ENCODE data around the gene ALDH9A1. TPM values are rescaled to one million over a fixed set of nuclear protein-coding genes. Genes with fewer than 3 reads are reported as not detected.
"Not testable (repeated sequence)": the region's sequence is repeated elsewhere in the genome, so short reads cannot be mapped to it uniquely, and the experiment has no call there.

The ALDH9A1 gene
- total RNA-seq, 4 donors from 2014 or later: 42.6 to 73.1 (median 66.1) TPM

DNA sequence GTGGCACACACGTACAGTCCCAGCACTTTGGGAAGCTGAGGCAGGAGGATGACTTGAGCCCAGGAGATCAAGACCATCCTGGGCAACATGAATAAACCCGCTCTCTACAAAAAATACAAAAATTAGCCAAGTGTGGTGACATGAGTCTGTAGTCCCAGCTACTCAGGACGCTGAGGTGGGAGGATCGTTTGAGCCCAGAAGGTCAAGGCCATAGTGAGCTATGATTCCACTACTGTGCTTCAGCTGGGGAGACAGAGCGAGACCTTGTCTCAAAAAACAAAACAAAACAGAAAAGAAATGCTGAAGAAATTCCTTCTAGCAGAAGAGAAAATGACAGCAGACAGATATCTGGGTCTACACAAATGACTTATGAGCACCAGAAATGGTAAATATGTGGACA lies 10.3 kb downstream of the ALDH9A1 start:
- Histone ChIP-seq H3K4me3 (no peak overlapping the region), H3K9me3 (no peaks in the 10 kb centered on the region), H3K36me3 (peaks cover 4 to 36% (median 10%) of the 10 kb centered on the region in 4 donors), H3K27ac (replicated peaks in 1 of 4) (no peak overlapping the region), H3K4me1 (peaks cover 0 to 13% (median 5%) of the 10 kb centered on the region in 4 donors), H3K27me3 (no peaks in the 10 kb centered on the region)
- WGBS: 100% methylated on average over 5 of the region's 5 CpGs
- intact Hi-C loops (cut with DNase I): no loop called here
- no peak for DNase-seq (ENCODE audit: extremely low spot score)
- TF ChIP-seq, protein P1, sequence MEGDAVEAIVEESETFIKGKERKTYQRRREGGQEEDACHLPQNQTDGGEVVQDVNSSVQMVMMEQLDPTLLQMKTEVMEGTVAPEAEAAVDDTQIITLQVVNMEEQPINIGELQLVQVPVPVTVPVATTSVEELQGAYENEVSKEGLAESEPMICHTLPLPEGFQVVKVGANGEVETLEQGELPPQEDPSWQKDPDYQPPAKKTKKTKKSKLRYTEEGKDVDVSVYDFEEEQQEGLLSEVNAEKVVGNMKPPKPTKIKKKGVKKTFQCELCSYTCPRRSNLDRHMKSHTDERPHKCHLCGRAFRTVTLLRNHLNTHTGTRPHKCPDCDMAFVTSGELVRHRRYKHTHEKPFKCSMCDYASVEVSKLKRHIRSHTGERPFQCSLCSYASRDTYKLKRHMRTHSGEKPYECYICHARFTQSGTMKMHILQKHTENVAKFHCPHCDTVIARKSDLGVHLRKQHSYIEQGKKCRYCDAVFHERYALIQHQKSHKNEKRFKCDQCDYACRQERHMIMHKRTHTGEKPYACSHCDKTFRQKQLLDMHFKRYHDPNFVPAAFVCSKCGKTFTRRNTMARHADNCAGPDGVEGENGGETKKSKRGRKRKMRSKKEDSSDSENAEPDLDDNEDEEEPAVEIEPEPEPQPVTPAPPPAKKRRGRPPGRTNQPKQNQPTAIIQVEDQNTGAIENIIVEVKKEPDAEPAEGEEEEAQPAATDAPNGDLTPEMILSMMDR (IDR thresholded peaks at IDR 0.05): no peak
- no peak for TF ChIP-seq EP300 (IDR thresholded peaks at IDR 0.05)
- TF ChIP-seq POLR2A (IDR thresholded peaks at IDR 0.05; ENCODE audit: low read depth): no peak
- no peak for TF ChIP-seq POLR2AphosphoS5 (IDR thresholded peaks at IDR 0.05)

GRCh38 chr1:165686971-165687433 lies 11.4 kb downstream of the ALDH9A1 start:
- Histone ChIP-seq H3K4me1 (peaks cover 0 to 13% (median 5%) of the 10 kb centered on the region in 4 donors), H3K27ac (replicated peaks in 1 of 4) (no peak overlapping the region), H3K36me3 (peaks cover 5 to 46% (median 19%) of the 10 kb centered on the region in 4 donors), H3K27me3 (no peaks in the 10 kb centered on the region), H3K4me3 (no peak overlapping the region), H3K9me3 (no peaks in the 10 kb centered on the region)
- DNase-seq (ENCODE audit: extremely low spot score): no peak
- WGBS: 98% methylated on average over 2 of the region's 2 CpGs
- TF ChIP-seq, protein P1 (IDR thresholded peaks at IDR 0.05): no peak
- no peak for TF ChIP-seq EP300 (IDR thresholded peaks at IDR 0.05)
- TF ChIP-seq POLR2A (IDR thresholded peaks at IDR 0.05; ENCODE audit: low read depth): no peak
- TF ChIP-seq POLR2AphosphoS5 (IDR thresholded peaks at IDR 0.05): no peak
- intact Hi-C loops (cut with DNase I): no loop called here

DNA sequence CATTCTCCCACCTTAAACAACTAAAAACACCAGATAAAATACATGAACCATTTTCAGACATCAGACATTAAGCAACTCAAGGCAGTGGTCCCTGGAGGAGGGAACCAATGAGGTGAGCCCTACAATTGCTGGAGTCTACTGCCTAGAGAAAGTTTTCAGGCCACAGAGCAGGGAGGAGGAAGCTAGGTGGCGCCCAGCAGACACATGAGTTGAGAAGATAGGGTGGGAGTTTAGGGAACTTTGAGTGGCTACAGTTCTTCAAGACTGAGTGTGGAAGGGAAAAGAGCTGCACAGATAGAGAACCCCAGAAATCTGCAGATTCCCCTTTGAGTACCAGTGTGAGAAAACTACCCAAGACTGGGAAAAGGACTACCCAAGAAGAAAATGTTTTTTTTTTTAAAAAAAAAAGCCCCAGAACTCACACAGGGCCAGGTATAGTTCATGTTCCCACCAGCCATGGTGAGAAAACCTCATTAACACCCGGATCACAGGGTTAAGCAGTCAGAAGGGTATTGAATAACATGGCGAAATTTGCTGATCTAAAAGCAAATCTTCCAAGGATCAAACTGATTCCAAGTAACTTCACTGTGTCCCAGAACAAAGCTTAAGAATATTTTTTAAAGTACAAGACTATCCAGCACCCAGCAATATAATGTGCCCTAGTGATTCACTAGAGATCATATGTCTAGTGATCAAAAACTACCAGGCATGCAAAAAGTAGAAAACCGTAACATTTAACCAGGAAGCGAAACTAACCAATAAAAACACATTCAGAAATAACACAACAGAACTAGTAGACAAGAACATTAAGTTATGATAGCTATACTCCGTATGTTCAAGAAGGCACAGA lies 12.0 kb downstream of the ALDH9A1 start:
- DNase-seq (ENCODE audit: extremely low spot score): no peak
- intact Hi-C loops (cut with DNase I): no loop called here

GRCh38 chr1:165683848-165684485 lies 14.4 kb downstream of the ALDH9A1 start:
- intact Hi-C loops (cut with DNase I): no loop called here
- H3K9me3 ChIP-seq: no peaks in the 10 kb centered on the region
- H3K36me3 ChIP-seq: peaks cover 10 to 60% (median 39%) of the 10 kb centered on the region in 4 donors
- WGBS: 3% methylated on average over 1 of the region's 1 CpG
- DNase-seq (ENCODE audit: extremely low spot score): no peak
- no peak overlapping the region for H3K27ac ChIP-seq (replicated peaks in 1 of 4)
- TF ChIP-seq, protein P1 (IDR thresholded peaks at IDR 0.05): no peak
- TF ChIP-seq POLR2A (IDR thresholded peaks at IDR 0.05; ENCODE audit: low read depth): no peak
- no peak for TF ChIP-seq EP300 (IDR thresholded peaks at IDR 0.05)
- TF ChIP-seq POLR2AphosphoS5 (IDR thresholded peaks at IDR 0.05): no peak
- H3K4me1 ChIP-seq: peaks cover 0 to 13% (median 5%) of the 10 kb centered on the region in 4 donors
- no peaks in the 10 kb centered on the region for H3K27me3 ChIP-seq
- H3K4me3 ChIP-seq: no peak overlapping the region

More for the DNA sequence above, 12.0 kb downstream of the ALDH9A1 start:
- 91% methylated on average over 6 of the region's 6 CpGs for WGBS
- Histone ChIP-seq H3K9me3 (no peaks in the 10 kb centered on the region), H3K27ac (replicated peaks in 1 of 4) (no peak overlapping the region), H3K4me1 (peaks cover 0 to 13% (median 5%) of the 10 kb centered on the region in 4 donors), H3K36me3 (peaks cover 9 to 53% (median 25%) of the 10 kb centered on the region in 4 donors), H3K4me3 (no peak overlapping the region), H3K27me3 (no peaks in the 10 kb centered on the region)
- no peak for TF ChIP-seq EP300 (IDR thresholded peaks at IDR 0.05)
- no peak for TF ChIP-seq POLR2AphosphoS5 (IDR thresholded peaks at IDR 0.05)
- TF ChIP-seq, protein P1 (IDR thresholded peaks at IDR 0.05): no peak
- TF ChIP-seq POLR2A (IDR thresholded peaks at IDR 0.05; ENCODE audit: low read depth): no peak

DNA sequence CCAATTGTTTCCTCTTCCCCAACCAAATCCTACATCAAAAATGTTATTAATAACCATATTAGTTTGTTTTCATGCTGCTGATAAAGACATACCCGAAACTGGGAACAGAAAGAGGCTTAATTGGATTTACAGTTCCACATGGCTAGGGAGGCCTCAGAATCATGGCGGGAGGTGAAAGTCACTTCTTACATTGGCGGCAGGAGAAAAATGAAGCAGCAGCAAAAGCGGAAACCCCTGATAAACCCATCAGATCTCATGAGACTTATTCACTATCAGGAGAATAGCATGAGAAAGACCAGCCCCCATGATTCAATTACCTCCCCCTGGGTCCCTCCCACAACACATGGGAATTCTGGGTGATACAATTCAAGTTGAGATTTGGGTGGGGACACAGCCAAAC lies 17.6 kb downstream of the ALDH9A1 start:
- H3K27me3 ChIP-seq; DNase-seq (ENCODE audit: extremely low spot score); H3K4me3 ChIP-seq; intact Hi-C loops (cut with DNase I); H3K4me1 ChIP-seq; H3K27ac ChIP-seq (replicated peaks in 1 of 4); H3K9me3 ChIP-seq: not testable (repeated sequence)
- peaks cover 10 to 73% (median 67%) of the 10 kb centered on the region in 4 donors for H3K36me3 ChIP-seq
- WGBS: 94% methylated on average over 4 of the region's 4 CpGs

All from esophagus muscularis mucosa (tissue), 4 donors.